ENCODE measurements around the gene IRGQ.

- no peak for TF ChIP-seq CTCF (IDR thresholded peaks at IDR 0.05; ENCODE audit: low read depth, low read length, poor library complexity, severe bottlenecking)
- no peak for TF ChIP-seq EZH2phosphoT487 (IDR thresholded peaks at IDR 0.05; ENCODE audit: borderline replicate concordance, low read length)
These were observed 26.1 kb upstream of the IRGQ start for GRCh38 chr19:43622070-43622469.

Data from DOHH2 (cell line).